HFFc6 (cell line): ENCODE results near the gene LRRC19. TPM values are rescaled to one million over a fixed set of nuclear protein-coding genes. Genes with fewer than 3 reads are reported as not detected.

Source experiments
- DNase-seq: peaks from one replicate; pipeline ENCODE4 v3.0.0-alpha.2; 2018
- H3K27ac Mint-ChIP-seq: 2 replicates; pipeline ENCODE4 v1.8.0; 2020; ENCODE audit warnings: mild to moderate bottlenecking, mixed read lengths
- H3K27me3 Mint-ChIP-seq: 2 replicates; pipeline ENCODE4 v1.8.0; 2021; ENCODE audit warnings: mild to moderate bottlenecking, moderate library complexity, mixed read lengths; ENCODE audit not compliant: insufficient read depth
- H3K36me3 Mint-ChIP-seq: 2 replicates; pipeline ENCODE4 v1.8.0; 2021; ENCODE audit warnings: low read depth, mixed read lengths
- H3K4me1 Mint-ChIP-seq: 2 replicates; pipeline ENCODE4 v1.8.0; 2020; ENCODE audit warnings: low read depth, mixed read lengths
- H3K4me3 Mint-ChIP-seq: 2 replicates; pipeline ENCODE4 v1.8.0; 2020; ENCODE audit warnings: mild to moderate bottlenecking, moderate library complexity, mixed read lengths
- H3K9me3 Mint-ChIP-seq: 2 replicates; pipeline ENCODE4 v1.8.0; 2020; ENCODE audit warnings: mild to moderate bottlenecking, mixed read lengths
- CTCF ChIP-seq: fragments of 200-600 bp; sonication (generic); IDR thresholded peaks from 2 replicates; pipeline ENCODE4 v1.5.0; 2021; ENCODE audit warnings: antibody characterized with exemption, mild to moderate bottlenecking
- total RNA-seq, 6 experiments: library from RNA; stranded (reverse); fragmentation: NEBNext Ultra II Directional; extraction: Animal tissue kit (Norgen Biotek cat#: 25700); gene quantifications; 2 replicates in 1 of 6; 3 replicates in 5 of 6; pipeline ENCODE4 v1.2.3, GENCODE V29; 2021

The LRRC19 gene
- total RNA-seq, 6 experiments from 2014 or later: not detected

- Mint-ChIP-seq H3K4me3 (no peak overlapping the region), H3K4me1 (peaks cover 18% of the 10 kb centered on the region), H3K36me3 (no peaks in the 10 kb centered on the region), H3K9me3 (no peaks in the 10 kb centered on the region), H3K27ac (peak overlapping the region; percentile 79), H3K27me3 (no peaks in the 10 kb centered on the region)
- peak; percentile 28 for DNase-seq
- TF ChIP-seq CTCF: peak; percentile 67
These were observed 29.5 kb downstream of the LRRC19 start for GRCh38 chr9:26975728-26976707.

- Mint-ChIP-seq H3K36me3 (no peaks in the 10 kb centered on the region), H3K4me1 (peaks cover 18% of the 10 kb centered on the region), H3K9me3 (no peaks in the 10 kb centered on the region), H3K27ac (no peak overlapping the region), H3K4me3 (no peak overlapping the region), H3K27me3 (no peaks in the 10 kb centered on the region)
- DNase-seq: no peak
- no peak for TF ChIP-seq CTCF
These were observed 30.5 kb downstream of the LRRC19 start for GRCh38 chr9:26974927-26975326.

GRCh38 chr9:26973989-26974388 lies 31.5 kb downstream of the LRRC19 start:
- no peak for TF ChIP-seq CTCF
- no peak for DNase-seq
- no peak overlapping the region for H3K4me3 Mint-ChIP-seq
- no peak overlapping the region for H3K27ac Mint-ChIP-seq
- peaks cover 18% of the 10 kb centered on the region for H3K4me1 Mint-ChIP-seq
- no peaks in the 10 kb centered on the region for H3K27me3 Mint-ChIP-seq
- H3K9me3 Mint-ChIP-seq: no peaks in the 10 kb centered on the region
- no peaks in the 10 kb centered on the region; the same call in 1 of the 2 replicates for H3K36me3 Mint-ChIP-seq

- Mint-ChIP-seq H3K9me3 (no peaks in the 10 kb centered on the region), H3K4me3 (no peak overlapping the region), H3K4me1 (peaks cover 19% of the 10 kb centered on the region), H3K27me3 (no peaks in the 10 kb centered on the region), H3K36me3 (no peaks in the 10 kb centered on the region; the same call in 1 of the 2 replicates), H3K27ac (no peak overlapping the region)
- no peak for DNase-seq
- TF ChIP-seq CTCF: no peak
These were observed 33.8 kb downstream of the LRRC19 start for GRCh38 chr9:26971721-26972120.

GRCh38 chr9:26956860-26957233 lies 48.6 kb downstream of the LRRC19 start:
- Mint-ChIP-seq H3K36me3 (peaks cover 8% of the 10 kb centered on the region; the same call in 1 of the 2 replicates), H3K9me3 (no peaks in the 10 kb centered on the region), H3K4me1 (peaks cover 39% of the 10 kb centered on the region), H3K27me3 (no peaks in the 10 kb centered on the region), H3K4me3 (peak overlapping the region; percentile 93), H3K27ac (peak overlapping the region; percentile 96)
- TF ChIP-seq CTCF: no peak
- no peak for DNase-seq
